Measurements from ENCODE around the gene GM2A.
"Not testable (repeated sequence)": the region's sequence is repeated elsewhere in the genome, so short reads cannot be mapped to it uniquely, and the experiment has no call there.

The GM2A gene

DNA sequence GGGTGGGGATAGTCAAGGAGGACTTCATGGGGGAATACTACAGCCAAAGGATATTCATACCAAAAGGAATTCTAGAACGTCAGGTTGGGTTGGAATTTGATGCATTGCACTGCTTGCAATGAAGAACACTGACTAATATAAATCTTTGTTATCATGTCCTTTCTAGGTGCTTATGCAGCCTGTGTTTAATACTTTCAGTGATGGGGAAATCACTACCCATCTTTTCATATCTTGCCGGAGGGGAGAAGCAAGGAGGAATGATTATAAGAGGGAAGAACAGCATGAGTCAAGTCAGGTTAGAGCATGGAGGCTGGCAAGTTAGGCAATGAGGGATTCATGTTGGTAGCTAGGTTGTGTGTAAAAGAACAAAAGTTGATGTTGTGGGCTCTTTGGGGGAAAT lies 24.0 kb upstream of the GM2A start:
- DNase-seq, result no peak

DNA sequence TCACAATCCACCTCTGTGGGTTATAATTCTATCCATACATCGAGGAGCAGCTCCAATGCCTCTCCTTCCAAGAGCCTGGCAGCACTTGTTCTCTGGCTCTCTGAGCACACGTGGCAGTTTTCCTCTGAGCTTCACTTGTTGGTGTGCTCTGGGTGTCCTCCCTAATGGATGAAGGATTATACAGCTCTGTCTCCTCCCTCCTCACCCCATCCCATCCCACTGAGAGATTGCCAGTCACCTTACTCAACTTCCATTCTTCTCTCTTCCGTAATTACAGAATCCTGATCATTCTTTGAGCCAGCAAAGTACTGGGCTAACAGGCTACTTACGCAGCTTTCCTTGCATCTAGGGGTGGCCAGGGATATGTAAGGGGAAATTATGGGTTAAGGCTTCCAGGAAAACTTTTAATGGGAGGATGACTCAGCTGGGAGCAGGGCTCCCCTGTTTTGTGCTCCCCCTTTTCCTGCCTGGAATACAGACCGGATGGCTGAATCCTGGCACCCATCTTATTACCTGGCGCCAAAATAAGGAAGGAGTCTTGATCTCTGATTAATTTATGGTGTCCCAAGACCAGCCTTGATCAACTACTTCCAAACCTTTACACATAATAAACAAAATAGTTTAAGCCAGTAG lies 22.8 kb upstream of the GM2A start:
- DNase-seq, result no peak

DNA sequence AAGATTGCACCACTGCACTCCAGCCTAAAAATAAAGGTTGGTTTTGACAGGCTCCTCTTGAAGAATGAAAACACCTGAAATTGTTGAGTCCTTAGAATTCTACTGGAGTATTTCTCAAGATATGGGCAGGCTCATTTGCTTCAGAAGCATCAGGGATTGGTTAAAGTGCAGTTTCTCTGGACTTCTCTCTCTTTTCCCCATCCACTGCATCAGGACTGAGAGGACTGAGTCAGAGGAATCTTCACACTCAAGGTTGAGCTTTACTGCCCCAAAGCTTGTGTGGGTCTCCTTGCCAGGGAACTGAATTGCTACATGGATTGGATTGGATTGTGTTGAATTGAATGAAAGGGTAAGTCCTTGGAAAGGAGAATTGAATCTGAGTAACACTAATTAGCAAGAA lies 21.6 kb upstream of the GM2A start:
- DNase-seq, result no peak

DNA sequence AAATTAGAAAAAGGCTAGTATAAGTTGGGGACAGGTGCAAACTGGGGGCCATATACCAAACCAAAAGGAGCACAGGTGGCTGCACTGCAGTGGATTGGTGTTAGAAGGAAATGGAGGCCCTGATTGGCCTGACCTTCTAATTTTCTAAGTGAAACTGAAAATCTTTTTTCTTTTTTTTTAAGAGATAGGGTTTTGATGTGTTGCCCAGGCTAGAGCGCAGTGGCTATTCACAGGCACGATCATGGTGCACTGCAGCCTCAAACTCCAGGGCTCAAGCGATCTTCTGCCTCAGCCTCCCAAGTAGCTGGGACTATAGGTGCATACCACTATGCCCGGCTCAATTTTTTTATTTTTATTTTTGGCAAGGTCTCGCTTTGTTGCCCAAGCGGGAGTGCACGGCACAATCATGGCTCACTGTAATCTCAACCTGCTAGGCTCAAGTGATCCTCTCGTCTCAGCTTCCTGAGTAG lies 19.3 kb upstream of the GM2A start:
- no peak for DNase-seq

DNA sequence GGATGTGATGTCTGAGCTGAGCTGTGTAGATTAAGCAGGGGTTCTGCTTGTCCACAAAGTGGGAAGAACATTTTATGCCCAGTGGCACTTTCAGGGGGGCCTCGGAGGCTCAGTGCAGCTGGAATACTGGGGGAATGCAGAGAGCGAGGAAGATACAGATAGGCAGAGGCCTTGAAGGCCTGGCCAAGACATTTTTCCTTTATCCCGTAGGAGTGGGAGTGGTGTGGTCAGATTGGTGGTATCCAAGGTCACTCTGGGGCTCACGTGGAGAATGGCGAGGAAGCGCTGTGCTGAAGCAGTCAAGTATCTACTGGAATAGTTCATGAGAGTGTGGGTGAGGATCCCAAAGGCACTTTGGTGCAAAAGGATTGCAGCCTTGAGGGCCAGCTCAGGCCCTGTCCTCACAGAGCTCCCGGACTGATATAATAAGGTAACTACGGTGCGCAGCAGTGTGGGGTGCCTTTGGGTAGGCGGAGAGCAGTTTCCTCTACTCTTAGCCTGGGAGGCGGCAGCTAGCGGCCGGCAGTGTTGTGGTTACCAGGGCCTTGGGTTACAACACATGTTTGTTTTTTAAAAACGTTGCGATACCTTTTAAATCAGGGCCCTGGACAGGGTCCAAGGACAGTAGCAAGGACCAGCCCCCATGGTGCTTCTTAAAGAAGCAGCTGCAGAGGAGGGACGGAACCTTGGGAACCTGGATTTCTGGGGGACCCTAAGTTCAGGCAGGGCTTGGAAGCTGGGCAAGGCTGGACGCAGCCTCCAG lies 18.3 kb upstream of the GM2A start:
- DNase-seq, result peak; percentile 39

DNA sequence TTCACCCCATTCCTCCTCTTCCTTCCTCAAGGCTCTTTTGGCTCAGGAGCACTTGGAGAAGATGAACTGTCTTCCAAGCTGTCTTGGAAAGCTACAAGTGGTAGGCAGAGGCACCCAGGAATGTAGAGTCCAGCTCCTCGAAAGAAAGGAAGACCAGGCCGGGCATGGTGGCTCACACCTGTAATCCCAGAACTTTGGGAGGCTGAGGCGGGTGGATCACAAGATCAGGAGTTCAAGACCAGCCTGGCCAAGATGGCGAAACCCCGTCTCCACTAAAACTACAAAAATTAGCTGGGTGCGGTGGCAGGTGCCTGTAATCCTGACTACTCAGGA lies 17.8 kb upstream of the GM2A start:
- DNase-seq, result not testable (repeated sequence)

DNA sequence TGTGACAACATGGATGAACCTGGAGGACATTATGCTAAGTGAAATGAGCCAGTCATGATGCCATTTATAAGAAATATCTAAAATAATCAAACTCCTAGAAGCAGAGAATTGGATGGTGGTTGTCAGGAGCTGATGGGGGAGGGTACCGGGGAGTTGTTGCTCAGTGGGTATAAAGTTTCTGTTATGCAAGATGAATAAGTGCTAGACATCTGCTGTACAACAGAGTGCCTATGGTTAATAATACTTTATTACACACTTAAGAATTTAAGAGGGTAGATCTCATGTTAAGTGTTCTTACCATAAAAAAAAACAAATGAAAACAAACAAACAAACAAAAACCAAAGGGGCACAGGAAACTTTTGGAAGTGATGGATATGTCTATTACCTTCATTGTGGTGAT lies 16.1 kb upstream of the GM2A start:
- DNase-seq, result no peak

DNA sequence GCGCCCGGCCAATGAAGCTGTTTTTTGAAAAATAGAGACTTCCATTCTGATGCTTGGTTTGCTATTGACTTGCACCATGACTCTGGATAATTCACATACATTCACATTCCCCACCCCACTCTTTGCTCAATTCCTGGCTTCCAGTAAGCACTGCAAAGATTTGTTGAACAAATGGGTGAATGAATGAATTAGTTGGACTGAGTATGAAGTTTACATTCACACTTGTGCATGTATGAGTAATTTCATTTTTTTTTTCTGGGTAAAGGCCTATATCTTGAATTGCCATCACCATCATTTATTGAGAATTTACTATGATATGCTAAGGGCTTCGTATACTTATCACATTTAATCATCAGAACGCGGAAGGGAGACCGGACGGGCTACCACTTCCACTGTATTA lies 15.3 kb upstream of the GM2A start:
- no peak for DNase-seq

DNA sequence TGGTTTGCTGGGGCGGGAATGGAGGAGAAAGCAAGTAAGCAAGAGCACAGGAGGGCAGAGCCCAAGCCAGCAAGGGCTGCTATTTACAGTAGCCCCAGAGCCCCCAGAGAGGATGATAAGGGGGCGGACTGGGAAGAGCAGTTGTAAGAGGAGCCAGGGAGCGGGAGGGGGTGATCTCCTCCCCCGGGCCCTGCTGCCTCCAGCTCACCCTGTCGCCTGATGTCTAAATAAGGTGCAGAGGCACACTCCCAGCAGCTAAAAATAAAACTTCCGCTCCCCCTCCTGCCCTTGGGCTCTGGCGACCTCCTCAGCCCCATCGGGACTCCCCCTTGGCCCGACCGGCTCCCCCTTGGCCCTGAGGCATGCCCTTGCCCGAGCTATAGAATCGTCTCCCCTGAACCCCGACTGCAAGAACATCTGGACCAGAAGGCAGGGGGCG lies 14.7 kb upstream of the GM2A start:
- DNase-seq, result peak; percentile 25

DNA sequence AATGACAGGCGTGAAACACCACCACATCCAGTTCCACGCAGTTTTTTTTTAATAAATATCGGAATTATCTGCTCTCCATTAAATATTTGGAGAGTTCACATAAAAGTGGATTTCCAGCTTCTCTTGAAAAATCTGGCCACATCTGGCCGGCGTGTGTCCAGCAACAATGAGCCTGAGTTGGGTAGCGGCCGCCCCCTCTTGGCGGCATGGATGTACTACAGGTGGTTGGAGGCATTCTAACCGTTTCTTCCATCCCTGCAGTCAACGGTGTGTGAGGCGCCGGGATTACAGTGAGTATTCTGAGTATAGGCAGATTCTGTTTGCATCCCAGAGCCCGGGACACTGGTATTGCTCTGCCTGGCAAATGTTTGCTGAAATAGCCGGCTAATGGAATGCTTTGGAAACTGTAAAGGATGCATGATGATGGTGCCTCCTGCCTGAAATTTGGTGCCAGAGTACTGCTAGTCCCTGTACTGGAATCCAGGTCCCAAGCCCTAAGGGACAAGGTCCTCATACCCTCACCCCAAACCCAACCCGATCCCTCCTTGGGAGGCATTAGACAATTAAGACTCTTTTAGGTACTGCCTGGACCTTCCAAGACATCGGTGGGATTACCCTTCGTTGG lies 13.6 kb upstream of the GM2A start:
- DNase-seq, result peak; percentile 71

DNA sequence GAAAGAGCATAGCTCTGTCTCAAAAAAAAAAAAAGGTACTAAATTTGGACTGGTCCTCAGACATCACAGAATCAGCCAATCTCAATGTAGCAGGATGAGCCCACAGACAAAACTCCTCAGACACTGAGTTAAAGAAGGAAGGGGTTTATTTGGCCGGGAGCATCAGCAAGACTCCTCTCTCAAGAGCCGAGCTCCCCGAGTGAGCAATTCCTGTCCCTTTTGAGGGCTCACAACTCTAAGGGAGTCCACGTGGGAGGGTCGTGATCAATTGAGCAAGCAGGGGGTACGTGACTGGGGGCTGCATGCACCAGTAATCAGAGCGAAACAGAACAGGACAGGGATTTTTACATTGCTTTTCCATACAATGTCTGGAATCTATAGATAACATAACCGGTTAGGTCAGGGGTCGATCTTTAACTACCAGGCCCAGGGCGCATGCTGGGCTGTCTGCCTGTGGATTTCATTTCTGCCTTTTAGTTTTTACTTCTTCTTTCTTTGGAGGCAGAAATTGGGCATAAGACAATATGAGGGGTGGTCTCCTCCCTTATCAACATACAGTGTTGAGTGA lies 12.6 kb upstream of the GM2A start:
- DNase-seq, result not testable (repeated sequence)

DNA sequence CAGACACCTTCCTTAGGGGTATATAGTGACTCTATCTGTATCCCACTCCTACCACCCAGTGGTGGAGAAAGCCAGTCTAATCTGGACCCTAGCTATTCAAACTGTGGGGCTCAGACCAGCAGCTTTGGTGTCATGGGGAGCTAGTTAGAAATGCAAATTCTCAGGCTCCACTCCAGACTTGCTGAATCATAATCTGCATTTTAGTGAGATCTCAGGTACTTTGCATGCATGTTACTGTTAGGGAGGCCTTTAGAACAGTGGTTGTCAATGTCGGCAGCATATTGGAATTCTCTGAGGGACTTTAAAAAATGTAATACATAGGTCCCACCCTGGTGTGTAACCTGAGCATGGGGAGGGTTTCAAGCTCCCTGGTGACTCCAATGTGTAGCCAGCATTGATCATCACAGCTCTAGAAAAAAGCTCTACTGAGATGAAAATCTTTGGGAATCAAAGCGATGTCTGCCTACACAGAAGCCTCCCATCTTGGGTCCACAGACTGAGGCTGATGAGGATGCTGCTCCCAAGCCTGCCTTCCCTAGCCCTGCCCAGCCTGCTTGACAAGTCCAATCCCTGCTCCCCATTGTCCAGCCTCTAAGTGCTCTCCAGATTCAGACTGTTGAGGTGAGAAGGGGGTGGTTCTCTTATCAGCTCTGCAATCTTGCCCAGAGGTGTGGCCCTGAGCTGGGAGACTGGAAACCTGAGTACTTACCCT lies 11.9 kb upstream of the GM2A start:
- DNase-seq, result no peak

DNA sequence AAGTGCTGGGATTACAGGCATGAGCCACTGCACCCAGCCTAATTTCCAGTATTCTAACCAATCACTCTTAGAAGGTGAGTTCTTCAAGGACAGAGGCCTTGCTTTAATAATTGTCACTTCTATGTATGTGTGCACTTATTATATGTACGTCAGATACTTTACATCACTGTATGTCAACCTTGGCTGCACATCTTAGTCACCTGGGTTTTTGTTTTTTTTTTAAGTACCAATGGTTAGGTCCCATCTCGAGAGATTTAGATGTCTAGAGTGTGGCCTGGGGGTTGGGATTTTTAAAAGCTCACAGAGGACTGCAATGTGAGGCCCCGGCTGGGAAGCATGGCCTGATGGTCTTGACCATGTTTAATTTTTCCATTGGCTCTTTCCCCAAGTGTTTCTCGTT lies 9.9 kb upstream of the GM2A start:
- DNase-seq, result no peak

DNA sequence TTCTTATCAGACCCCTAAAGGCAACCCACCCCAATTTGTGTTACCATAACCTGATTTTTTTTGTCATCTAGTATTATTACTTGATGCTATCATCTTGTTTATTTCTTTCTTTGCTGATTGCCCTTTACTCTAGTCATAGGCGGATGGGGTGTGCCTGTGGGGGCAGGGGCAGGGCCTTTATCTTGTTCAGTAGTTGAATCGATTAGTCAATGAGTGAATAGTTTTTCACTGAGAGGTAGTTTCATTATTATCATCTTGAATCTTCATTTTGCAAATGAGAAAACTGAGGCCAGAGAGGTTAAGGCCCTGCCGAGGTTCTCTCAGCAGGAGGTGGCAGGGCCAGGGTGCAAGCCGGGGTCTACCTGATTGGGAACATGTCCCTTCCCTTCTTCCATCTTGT lies 9.4 kb upstream of the GM2A start:
- DNase-seq, result no peak

DNA sequence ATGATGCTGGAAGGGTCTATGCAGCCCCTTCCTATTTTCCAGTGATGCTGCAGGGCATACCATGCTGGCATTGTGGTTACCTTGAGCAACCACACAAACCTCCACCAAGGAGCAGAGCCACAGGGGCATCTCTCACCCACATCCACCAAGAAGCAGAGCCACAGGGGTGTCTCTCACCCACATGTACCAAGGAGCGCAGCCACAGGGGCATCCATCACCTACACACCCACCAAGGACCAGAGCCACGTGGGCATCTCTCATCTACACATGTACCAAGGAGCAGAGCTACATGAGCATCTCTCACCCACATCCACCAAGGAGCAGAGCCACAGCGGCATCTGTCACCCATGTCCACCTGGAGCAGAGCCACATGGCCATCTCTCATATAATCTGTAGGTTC lies 8.8 kb upstream of the GM2A start:
- no peak for DNase-seq

DNA sequence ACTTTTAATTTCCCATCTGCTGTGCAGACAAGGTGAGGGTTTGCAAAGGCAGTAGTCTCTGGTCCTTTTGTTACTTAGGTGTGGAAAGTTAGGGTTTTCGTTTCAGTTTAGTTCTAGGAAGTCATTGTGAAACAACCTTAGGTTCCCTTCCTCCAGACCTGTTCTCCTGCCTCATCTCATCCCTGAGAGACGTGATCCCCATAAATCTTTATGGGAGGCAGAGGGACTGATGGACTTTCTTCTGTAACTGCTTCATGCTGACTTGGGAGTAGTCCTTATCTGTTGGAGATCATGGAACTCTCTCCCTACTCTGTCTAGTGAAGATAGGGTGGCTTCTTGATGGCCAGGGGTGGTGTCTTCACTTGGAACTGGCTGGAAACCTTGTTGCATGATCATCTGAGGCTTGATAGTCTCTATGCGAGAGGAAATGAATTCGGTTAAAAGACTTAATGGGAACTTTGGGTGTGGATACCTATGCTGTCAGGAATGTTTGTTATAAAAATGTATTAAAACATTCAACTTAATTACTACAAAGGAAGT lies 7.2 kb upstream of the GM2A start:
- no peak for DNase-seq

DNA sequence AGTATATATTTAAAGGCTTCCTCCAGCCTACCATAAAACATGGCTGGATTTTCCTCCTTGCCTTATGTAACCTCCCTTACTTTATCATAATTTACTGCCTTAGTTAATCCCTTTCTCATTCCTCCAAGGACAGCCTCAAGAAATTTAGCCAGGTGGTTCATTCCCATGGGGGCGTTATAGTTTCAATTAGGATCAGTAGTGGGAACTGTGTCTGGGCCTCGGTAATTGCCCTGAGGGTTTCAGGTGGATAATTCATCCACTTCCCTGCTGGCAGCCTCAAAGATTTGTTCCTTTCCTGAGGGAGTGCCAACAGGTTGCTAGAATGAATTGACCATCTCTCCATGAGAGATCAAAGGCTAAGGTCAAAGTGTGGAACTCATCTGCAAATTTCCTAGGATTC lies 4.3 kb upstream of the GM2A start:
- no peak for DNase-seq

DNA sequence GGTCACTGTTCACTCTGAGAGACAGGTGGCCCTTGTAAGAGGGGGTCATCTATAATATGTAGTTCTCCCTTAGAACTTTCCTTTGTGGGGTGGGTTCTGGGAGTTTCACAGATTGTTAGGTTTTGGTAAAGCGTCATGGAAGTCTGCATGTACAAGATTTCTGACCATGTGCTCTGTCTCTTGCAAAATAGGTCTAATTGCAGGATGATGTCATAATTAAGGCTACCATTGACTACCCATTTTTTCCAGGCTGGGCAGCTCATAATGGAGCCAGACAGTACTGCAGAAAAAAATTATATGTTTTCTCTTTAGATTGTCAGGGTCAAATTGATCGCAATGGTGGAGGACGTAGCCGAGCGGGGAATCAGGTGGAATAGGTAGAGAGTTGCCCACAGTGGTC lies 3.7 kb upstream of the GM2A start:
- no peak for DNase-seq

DNA sequence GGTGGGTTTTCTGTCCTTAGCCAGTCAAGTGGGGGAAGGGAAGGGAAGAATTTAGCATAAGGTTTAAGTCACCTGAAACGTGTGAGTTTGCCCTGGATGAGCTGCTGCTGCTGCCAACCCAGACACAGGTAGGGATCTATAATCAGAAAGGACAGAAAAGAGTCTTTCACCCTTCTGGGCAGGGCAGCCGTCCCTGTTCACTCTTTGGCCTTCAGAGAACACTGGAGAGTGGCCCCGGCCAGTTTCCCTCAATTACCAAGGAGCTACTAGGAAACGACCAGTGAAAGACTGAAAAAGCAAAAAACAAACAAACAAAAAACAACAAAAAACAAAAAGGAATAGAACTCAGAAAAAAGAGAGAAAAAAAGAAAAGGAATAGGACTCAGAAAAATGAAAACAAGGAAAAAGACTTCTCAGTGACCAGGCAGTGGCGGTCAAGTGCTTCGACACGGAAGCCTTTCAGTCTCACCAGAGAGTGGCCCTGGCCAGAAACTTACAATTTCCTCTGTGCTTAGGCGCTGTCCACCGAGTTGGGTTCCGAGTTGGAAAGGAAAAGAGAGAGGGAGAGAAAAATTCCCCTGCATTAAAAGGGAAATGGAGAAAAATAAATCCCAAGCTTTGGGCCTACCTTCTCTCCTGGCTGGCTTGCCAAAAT lies 2.5 kb upstream of the GM2A start:
- DNase-seq, result no peak

DNA sequence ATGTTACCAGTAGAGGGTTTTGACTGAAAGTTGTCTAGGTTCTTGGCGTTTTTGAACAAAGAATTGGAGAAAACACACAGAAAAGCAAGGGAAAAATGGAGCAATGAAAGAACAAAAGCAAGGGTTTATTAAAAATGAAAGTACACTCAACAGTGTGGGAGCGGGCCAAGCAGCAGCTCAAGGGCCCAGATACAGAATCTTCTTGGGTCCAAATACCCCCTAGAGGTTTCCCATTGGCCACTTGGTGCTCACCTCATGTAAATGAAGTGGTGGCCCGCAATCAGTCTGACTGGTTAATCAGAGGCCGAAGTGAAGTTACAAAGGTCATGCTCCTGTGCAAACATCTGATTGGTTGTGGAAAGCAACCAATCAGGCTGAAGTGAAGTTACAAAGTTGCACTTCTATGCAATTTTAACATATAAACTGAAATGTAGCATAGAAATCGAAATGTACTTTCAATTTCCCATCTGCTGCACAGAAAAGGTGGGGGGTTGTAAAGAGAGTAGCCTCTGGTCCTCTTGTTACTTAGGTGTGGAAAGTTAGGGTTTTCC lies 1.9 kb upstream of the GM2A start:
- DNase-seq, result no peak

DNA sequence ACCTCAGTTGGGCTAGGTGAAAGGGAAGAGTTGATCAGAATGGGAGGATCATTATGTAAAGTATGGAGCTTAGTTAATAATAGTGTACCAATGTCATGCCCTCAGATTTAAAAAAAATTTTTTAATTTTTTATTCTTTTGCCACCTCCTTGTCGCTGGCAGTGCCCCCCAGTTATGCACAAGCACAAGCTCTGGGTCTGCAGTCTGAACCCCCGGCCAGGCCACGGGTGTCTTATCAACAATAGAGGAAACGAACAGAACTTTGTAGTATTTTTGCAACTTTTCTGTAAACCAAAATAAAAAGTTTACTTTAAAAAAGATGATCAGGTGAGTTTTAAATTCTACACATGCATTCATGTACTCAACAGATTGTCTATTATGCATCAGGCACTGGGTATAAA lies 1.4 kb upstream of the GM2A start:
- no peak for DNase-seq

DNA sequence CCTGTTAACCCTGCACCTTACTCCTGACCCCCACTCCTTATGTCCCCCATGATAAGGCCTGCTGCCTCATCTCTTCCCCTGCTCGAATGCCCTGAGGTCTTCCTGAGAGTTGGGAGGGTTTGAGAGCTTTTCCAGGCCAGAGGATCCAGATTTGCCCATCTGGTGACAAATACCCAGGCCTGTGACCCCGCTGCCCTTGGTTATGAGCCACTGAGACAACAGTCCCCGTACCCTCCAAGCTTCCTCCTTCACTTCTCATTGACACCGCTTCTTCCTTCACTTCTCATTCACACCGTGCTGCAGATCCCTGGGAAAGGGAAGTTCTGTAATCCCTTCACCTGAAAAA lies 593 bp downstream of the GM2A start:
- no peak for DNase-seq

Measured in activated T-cell treated with anti-CD3 and anti-CD28 coated beads, Interleukin-2, amount 50 U/mL, for 1 hour (primary cell).